AG10803 (cell line): ENCODE data around the gene TLK1.

Experiments used
- DNase-seq: peaks from one replicate; pipeline ENCODE4 v3.0.0; 2010; ENCODE audit warnings: low read depth
- H3K4me3 ChIP-seq: 2 replicates; pipeline ENCODE4 v1.5.1; 2011; ENCODE audit warnings: mild to moderate bottlenecking, low read length, control low read depth
- TF ChIP-seq, protein P1 (sequence below): conservative IDR thresholded peaks from 2 replicates; pipeline ENCODE4 v1.5.1; 2011; ENCODE audit warnings: mild to moderate bottlenecking, low read length, control low read depth, inconsistent platforms

TLK1 gene

DNA sequence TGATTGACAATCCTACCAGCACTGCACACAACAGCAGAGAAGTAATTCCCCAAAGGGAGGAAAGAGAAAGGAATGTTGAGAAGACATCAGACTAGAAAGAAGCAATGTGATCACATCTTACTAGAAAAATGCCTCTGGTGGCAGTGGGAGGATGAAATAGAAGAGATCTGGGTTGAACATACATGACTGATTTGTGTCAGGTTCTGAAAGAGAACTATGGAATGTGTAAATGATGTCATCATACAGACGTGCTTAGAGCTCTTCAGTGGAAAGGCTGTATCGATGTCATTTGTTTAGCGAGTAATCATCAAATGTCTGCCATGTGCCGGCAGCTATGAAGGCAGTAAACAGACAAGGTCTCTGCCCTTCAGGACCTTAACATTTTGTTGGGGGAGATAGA, 206.8 kb downstream of the TLK1 start:
- DNase-seq = peak; percentile 13
- H3K4me3 ChIP-seq = no peak overlapping the region
- TF ChIP-seq, protein P1, sequence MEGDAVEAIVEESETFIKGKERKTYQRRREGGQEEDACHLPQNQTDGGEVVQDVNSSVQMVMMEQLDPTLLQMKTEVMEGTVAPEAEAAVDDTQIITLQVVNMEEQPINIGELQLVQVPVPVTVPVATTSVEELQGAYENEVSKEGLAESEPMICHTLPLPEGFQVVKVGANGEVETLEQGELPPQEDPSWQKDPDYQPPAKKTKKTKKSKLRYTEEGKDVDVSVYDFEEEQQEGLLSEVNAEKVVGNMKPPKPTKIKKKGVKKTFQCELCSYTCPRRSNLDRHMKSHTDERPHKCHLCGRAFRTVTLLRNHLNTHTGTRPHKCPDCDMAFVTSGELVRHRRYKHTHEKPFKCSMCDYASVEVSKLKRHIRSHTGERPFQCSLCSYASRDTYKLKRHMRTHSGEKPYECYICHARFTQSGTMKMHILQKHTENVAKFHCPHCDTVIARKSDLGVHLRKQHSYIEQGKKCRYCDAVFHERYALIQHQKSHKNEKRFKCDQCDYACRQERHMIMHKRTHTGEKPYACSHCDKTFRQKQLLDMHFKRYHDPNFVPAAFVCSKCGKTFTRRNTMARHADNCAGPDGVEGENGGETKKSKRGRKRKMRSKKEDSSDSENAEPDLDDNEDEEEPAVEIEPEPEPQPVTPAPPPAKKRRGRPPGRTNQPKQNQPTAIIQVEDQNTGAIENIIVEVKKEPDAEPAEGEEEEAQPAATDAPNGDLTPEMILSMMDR = no peak

DNA sequence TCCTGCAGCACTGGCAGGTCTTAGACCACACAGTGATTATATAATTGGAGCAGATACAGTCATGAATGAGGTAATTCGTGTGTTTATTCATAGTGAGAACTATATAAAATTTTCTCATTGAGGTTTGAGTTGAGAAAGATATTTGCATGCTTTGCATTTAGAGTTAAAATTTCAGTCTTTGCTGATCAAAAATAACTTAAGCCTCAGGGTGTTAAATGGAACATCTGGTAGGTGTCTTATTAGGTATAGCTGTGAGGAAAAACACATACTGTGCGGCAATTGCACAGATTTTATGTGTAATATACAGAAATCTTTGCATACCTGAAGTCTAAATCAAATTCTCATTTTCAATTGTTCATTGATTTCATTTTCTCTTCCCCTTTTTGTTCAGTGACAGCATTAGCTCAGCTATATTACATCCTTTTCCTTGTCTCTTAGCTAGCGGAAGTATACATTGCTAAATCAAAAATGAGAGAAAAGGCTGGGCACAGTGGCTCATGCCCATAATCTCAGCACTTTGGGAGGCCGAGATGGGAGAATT, 210.4 kb downstream of the TLK1 start:
- DNase-seq = no peak
- no peak overlapping the region for H3K4me3 ChIP-seq
- TF ChIP-seq, protein P1 = no peak

DNA sequence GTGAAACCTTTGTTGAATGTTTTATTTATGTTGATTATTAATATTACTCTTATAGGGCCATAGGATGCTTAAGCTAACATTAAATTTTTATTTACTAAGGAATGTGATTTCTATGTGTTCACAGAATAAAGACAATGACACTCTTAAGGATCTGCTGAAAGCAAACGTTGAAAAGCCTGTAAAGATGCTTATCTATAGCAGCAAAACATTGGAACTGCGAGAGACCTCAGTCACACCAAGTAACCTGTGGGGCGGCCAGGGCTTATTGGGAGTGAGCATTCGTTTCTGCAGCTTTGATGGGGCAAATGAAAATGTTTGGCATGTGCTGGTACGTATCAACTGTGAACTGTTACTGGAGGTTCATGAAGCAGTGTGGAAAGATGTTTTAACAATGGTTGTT, 211.3 kb downstream of the TLK1 start:
- DNase-seq = no peak
- TF ChIP-seq, protein P1 = no peak
- H3K4me3 ChIP-seq = no peak overlapping the region

DNA sequence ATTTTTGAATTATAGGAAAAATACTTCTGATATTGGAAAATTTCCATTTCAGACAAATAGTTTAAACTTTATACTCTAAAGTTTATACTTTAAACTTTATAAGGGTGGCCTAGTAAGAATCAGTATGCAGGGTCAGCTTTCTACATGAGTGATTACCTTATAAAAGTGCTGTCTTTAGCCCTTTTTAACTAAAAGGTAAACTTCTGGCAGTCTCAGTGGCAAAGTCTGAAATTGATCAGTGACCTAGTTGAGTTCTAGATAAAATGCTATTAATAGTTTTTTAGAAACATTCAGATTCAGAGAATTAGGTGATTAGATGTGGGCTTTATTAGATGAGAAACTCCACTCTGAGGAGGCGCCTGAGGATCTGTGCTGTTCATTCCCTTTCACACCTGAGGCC, 216.1 kb downstream of the TLK1 start:
- no peak for DNase-seq
- H3K4me3 ChIP-seq = no peak overlapping the region
- TF ChIP-seq, protein P1 = no peak

DNA sequence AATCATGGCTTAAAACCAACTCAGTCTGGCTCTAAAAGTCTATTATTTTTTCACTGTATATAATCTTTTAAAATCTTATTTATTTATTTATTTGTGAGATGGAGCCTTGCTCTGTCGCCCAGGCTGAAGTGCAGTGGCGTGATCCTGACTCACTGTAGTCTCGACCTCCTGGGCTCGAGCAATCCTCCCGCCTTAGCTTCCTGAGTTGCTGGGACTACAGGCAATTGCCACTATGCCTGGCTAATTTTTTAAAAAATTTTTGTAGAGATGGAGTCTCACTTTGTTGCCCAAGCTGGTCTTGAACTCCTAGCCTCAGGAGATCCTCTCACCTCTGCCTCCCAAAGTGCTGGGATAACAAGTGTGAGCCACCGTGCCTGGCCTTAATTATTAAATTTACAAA, 217.1 kb downstream of the TLK1 start:
- no peak for DNase-seq
- no peak overlapping the region for H3K4me3 ChIP-seq
- TF ChIP-seq, protein P1 = no peak

DNA sequence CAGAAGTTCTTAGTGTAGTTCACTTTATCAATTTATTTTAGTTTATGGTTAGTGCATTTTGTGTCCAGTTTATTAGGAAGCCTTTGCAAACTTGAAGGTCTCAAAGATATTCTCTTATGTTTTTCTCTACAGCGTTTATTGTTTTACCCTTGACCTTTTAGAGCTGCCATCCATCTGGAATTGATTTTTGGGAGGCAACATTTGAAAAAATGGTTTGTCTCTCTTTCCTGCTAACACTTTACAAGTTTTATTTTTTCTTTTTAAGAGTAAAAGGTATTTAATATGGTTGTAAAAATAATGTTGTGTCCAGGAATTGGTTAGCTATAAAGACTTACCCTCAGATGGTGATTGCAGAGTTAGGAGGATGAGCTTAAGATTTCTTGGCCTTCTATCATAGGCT, 217.7 kb downstream of the TLK1 start:
- H3K4me3 ChIP-seq = no peak overlapping the region
- TF ChIP-seq, protein P1 = no peak
- DNase-seq = no peak

DNA sequence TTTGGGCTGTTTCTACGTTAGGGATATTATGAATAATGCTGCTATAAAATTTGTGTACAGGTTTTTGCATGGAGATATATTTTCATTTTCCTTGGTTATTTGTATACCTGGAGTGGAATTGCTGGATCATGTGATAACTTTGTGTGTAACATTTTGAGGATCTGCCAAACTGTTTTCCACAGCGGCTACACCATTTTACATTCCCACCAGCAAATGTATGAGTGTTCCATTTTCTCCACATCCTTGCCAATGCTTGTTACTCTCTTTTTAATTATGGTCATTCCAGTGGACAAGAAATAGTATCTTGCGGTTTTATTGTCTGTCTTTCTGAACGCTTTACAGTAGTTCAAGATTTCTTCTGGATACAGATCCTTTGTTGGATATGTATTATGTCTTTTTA, 218.1 kb downstream of the TLK1 start:
- TF ChIP-seq, protein P1 = no peak
- DNase-seq = no peak

More for the DNA sequence above, 218.1 kb downstream of the TLK1 start:
- H3K4me3 ChIP-seq = no peak overlapping the region
